DND-41 (cell line): ENCODE data around the gene PRTN3.

Source experiments
- EZH2 ChIP-seq: IDR thresholded peaks from 3 replicates; pipeline ENCODE4 v1.6.1; 2012; ENCODE audit warnings: borderline replicate concordance, low read depth, mild to moderate bottlenecking, moderate library complexity, low read length, inconsistent platforms; ENCODE audit not compliant: severe bottlenecking
- TF ChIP-seq, protein P1 (sequence below): IDR thresholded peaks from 2 replicates; pipeline ENCODE4 v1.5.1; 2012; ENCODE audit warnings: borderline replicate concordance, low read length, moderate library complexity, mild to moderate bottlenecking; ENCODE audit not compliant: poor library complexity, severe bottlenecking; ENCODE audit errors: extremely low read depth

GRCh38 chr19:827710-828321 lies 13.0 kb upstream of the PRTN3 start, which contains the start of gene AZU1:
- TF ChIP-seq, protein P1, sequence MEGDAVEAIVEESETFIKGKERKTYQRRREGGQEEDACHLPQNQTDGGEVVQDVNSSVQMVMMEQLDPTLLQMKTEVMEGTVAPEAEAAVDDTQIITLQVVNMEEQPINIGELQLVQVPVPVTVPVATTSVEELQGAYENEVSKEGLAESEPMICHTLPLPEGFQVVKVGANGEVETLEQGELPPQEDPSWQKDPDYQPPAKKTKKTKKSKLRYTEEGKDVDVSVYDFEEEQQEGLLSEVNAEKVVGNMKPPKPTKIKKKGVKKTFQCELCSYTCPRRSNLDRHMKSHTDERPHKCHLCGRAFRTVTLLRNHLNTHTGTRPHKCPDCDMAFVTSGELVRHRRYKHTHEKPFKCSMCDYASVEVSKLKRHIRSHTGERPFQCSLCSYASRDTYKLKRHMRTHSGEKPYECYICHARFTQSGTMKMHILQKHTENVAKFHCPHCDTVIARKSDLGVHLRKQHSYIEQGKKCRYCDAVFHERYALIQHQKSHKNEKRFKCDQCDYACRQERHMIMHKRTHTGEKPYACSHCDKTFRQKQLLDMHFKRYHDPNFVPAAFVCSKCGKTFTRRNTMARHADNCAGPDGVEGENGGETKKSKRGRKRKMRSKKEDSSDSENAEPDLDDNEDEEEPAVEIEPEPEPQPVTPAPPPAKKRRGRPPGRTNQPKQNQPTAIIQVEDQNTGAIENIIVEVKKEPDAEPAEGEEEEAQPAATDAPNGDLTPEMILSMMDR: no peak
- no peak for TF ChIP-seq EZH2
